ENCODE results near the gene ANG. TPM values are rescaled to one million over a fixed set of nuclear protein-coding genes. Genes with fewer than 3 reads are reported as not detected.

The ANG gene
- total RNA-seq, 1 donor from 2014 or later = 9.1 TPM

GRCh38 chr14:20686386-20687143 is 2.0 kb upstream of the ANG start:
- Mint-ChIP-seq H3K4me1 (ENCODE audit: low read depth) (peaks cover 36% of the 10 kb centered on the region), H3K36me3 (ENCODE audit: low read depth) (no peaks in the 10 kb centered on the region), H3K4me3 (ENCODE audit: unreplicated experiment) (no peak overlapping the region), H3K9me3 (ENCODE audit: low read depth) (no peaks in the 10 kb centered on the region), H3K27me3 (ENCODE audit: low read depth) (no peaks in the 10 kb centered on the region), H3K27ac (ENCODE audit: unreplicated experiment) (no peak overlapping the region)
- TF ChIP-seq CTCF (IDR thresholded peaks at IDR 0.05) = no peak
- no peak for DNase-seq (ENCODE audit: low spot score)

GRCh38 chr14:20687362-20688166 is 1.0 kb upstream of the ANG start:
- DNase-seq (ENCODE audit: low spot score) = no peak
- H3K9me3 Mint-ChIP-seq (ENCODE audit: low read depth) = no peaks in the 10 kb centered on the region
- H3K27ac Mint-ChIP-seq (ENCODE audit: unreplicated experiment) = no peak overlapping the region
- TF ChIP-seq CTCF (IDR thresholded peaks at IDR 0.05) = no peak
- H3K36me3 Mint-ChIP-seq (ENCODE audit: low read depth) = no peaks in the 10 kb centered on the region
- H3K4me3 Mint-ChIP-seq (ENCODE audit: unreplicated experiment) = no peak overlapping the region
- no peaks in the 10 kb centered on the region for H3K27me3 Mint-ChIP-seq (ENCODE audit: low read depth)
- H3K4me1 Mint-ChIP-seq (ENCODE audit: low read depth) = peaks cover 31% of the 10 kb centered on the region

GRCh38 chr14:20690848-20691640 is 2.5 kb downstream of the ANG start:
- H3K4me3 Mint-ChIP-seq (ENCODE audit: unreplicated experiment) = no peak overlapping the region
- TF ChIP-seq CTCF (IDR thresholded peaks at IDR 0.05) = peak; percentile 88
- DNase-seq (ENCODE audit: low spot score) = no peak
- H3K36me3 Mint-ChIP-seq (ENCODE audit: low read depth) = peaks cover 1% of the 10 kb centered on the region
- H3K27me3 Mint-ChIP-seq (ENCODE audit: low read depth) = no peaks in the 10 kb centered on the region
- no peaks in the 10 kb centered on the region for H3K9me3 Mint-ChIP-seq (ENCODE audit: low read depth)
- peaks cover 20% of the 10 kb centered on the region for H3K4me1 Mint-ChIP-seq (ENCODE audit: low read depth)
- no peak overlapping the region for H3K27ac Mint-ChIP-seq (ENCODE audit: unreplicated experiment)

GRCh38 chr14:20692116-20692751 is 3.7 kb downstream of the ANG start:
- no peak overlapping the region for H3K4me3 Mint-ChIP-seq (ENCODE audit: unreplicated experiment)
- TF ChIP-seq CTCF (IDR thresholded peaks at IDR 0.05) = no peak
- H3K4me1 Mint-ChIP-seq (ENCODE audit: low read depth) = peaks cover 9% of the 10 kb centered on the region
- no peak for DNase-seq (ENCODE audit: low spot score)
- peaks cover 1% of the 10 kb centered on the region for H3K36me3 Mint-ChIP-seq (ENCODE audit: low read depth)
- H3K9me3 Mint-ChIP-seq (ENCODE audit: low read depth) = no peaks in the 10 kb centered on the region
- H3K27ac Mint-ChIP-seq (ENCODE audit: unreplicated experiment) = no peak overlapping the region
- no peaks in the 10 kb centered on the region for H3K27me3 Mint-ChIP-seq (ENCODE audit: low read depth)
